Esophagus muscularis mucosa (tissue), 4 donors: ENCODE results near the gene LSM10. TPM values are rescaled to one million over a fixed set of nuclear protein-coding genes. Genes with fewer than 3 reads are reported as not detected.

Source experiments
- DNase-seq: peaks from one replicate; pipeline ENCODE4 v3.0.0-alpha.2; 2017; ENCODE audit errors: extremely low spot score
- H3K27ac ChIP-seq, 4 donors: fragments of 200-600 bp; sonication (generic); replicated peaks in 1 of 4; 1 replicate in 3 of 4; 2 replicates in 1 of 4; pipeline ENCODE4 v1.5.1; 2016 to 2019; ENCODE audit warnings: mild to moderate bottlenecking in 1 of 4
- H3K27me3 ChIP-seq, 4 donors: fragments of 200-600 bp; sonication (generic); one replicate each; pipeline versions ENCODE4 v1.5.1 to v1.6.0; 2016 to 2019
- H3K36me3 ChIP-seq, 4 donors: fragments of 200-600 bp; sonication (generic); one replicate each; pipeline ENCODE4 v1.5.1; 2016 to 2019
- H3K4me1 ChIP-seq, 4 donors: fragments of 200-600 bp; sonication (generic); one replicate each; pipeline ENCODE4 v1.5.1; 2016 to 2019
- H3K4me3 ChIP-seq, 4 donors: fragments of 200-600 bp; sonication (generic); 1 replicate in 2 of 4; 2 replicates in 2 of 4; pipeline ENCODE4 v1.5.1; 2016 to 2019; ENCODE audit warnings: mild to moderate bottlenecking in 4 of 4, moderate library complexity in 1 of 4
- H3K9me3 ChIP-seq, 4 donors: fragments of 200-600 bp; sonication (generic); 1 replicate in 3 of 4; 2 replicates in 1 of 4; pipeline ENCODE4 v1.5.1; 2016 to 2019
- CTCF ChIP-seq, 3 experiments: fragments of 200-600 bp in 2 of 3; fragments of 450-650 bp in 1 of 3; sonication (generic) in 2 of 3; IDR thresholded peaks; one replicate each; pipeline ENCODE4 v1.5.1; 2017 to 2019; ENCODE audit warnings: antibody characterized with exemption in 3 of 3, mild to moderate bottlenecking in 2 of 3, moderate library complexity in 1 of 3
- EP300 ChIP-seq: sonication (generic); formaldehyde crosslinking; IDR thresholded peaks from one replicate; pipeline ENCODE4 v1.6.1; 2017; ENCODE audit warnings: antibody characterized with exemption
- POLR2A ChIP-seq: fragments of 450-650 bp; IDR thresholded peaks from one replicate; pipeline ENCODE4 v1.6.1; 2017; ENCODE audit warnings: antibody characterized with exemption, moderate library complexity, mild to moderate bottlenecking, low read depth
- POLR2AphosphoS5 ChIP-seq, 2 donors: sonication (generic); formaldehyde crosslinking; IDR thresholded peaks; one replicate each; pipeline ENCODE4 v1.6.1; 2017; ENCODE audit warnings: antibody characterized with exemption in 2 of 2
- WGBS: methylation state at CpG from one replicate; pipeline ENCODE4 v1.1.5; 2018; 5-methylcytosine and 5-hydroxymethylcytosine counted together
- intact Hi-C: fragments of 100-400 bp; cut with DNase I; formaldehyde crosslinking; loops from one replicate; pipeline ENCODE4 v1.15.1; 2023
- total RNA-seq, 4 donors: library from RNA; depleted of rRNA; stranded (reverse); fragments of >200 nt; gene quantifications; one replicate each; pipeline versions ENCODE4 v1.1.0 to v1.2.1, GENCODE V29; 2016

Gene LSM10
- total RNA-seq, 4 donors from 2014 or later: 42.2 to 64.5 (median 59.5) TPM

- Histone ChIP-seq H3K4me3 (no peak overlapping the region), H3K27ac (peak overlapping the region in 3 of 4 donors; percentile 29 to 99 (median 93)), H3K9me3 (no peaks in the 10 kb centered on the region), H3K4me1 (peaks cover 53 to 81% (median 69%) of the 10 kb centered on the region in 4 donors), H3K27me3 (no peaks in the 10 kb centered on the region), H3K36me3 (peaks cover 0 to 4% (median 0%) of the 10 kb centered on the region in 4 donors)
- intact Hi-C loops: loop anchor here (10.0 kb wide), 1 partner anchor 228 kb away; the partner anchor contains the start of gene MAP7D1
- DNase-seq: no peak
- TF ChIP-seq POLR2AphosphoS5 (IDR thresholded peaks at IDR 0.05): no peak
- TF ChIP-seq CTCF (IDR thresholded peaks at IDR 0.05): no peak
- no peak for TF ChIP-seq EP300
- no peak for TF ChIP-seq POLR2A
- 91% methylated on average over 4 of the region's 4 CpGs for WGBS
Measured at GRCh38 chr1:36383240-36383639, 14.5 kb downstream of the LSM10 start.

GRCh38 chr1:36382669-36383068, 15.0 kb downstream of the LSM10 start:
- Histone ChIP-seq H3K4me3 (no peak overlapping the region), H3K4me1 (peaks cover 51 to 81% (median 67%) of the 10 kb centered on the region in 4 donors), H3K27me3 (no peaks in the 10 kb centered on the region), H3K9me3 (no peaks in the 10 kb centered on the region), H3K36me3 (peaks cover 0 to 10% (median 0%) of the 10 kb centered on the region in 4 donors), H3K27ac (peak overlapping the region; percentile 23 to 99 (median 61))
- TF ChIP-seq POLR2AphosphoS5 (IDR thresholded peaks at IDR 0.05): no peak
- no peak for TF ChIP-seq POLR2A
- no peak for TF ChIP-seq CTCF (IDR thresholded peaks at IDR 0.05)
- no peak for TF ChIP-seq EP300
- no peak for DNase-seq
- WGBS: 92% methylated on average over 4 of the region's 4 CpGs
- intact Hi-C loops: loop anchor here (10.0 kb wide), 1 partner anchor 228 kb away; the partner anchor contains the start of gene MAP7D1

- intact Hi-C loops: loop anchor here (10.0 kb wide), 1 partner anchor 227 kb away; the partner anchor contains the start of gene MAP7D1
- DNase-seq: no peak
- Histone ChIP-seq H3K4me3 (no peak overlapping the region), H3K36me3 (peaks cover 0 to 11% (median 0%) of the 10 kb centered on the region in 4 donors), H3K27me3 (no peaks in the 10 kb centered on the region), H3K4me1 (peaks cover 48 to 76% (median 65%) of the 10 kb centered on the region in 4 donors), H3K9me3 (no peaks in the 10 kb centered on the region), H3K27ac (peak overlapping the region; percentile 23 to 99 (median 61))
- TF ChIP-seq EP300 (no peak), POLR2AphosphoS5 (IDR thresholded peaks at IDR 0.05) (no peak), POLR2A (no peak), CTCF (IDR thresholded peaks at IDR 0.05) (no peak)
- WGBS: 72% methylated on average over 9 of the region's 9 CpGs
Measured at GRCh38 chr1:36382231-36382630, 15.5 kb downstream of the LSM10 start.

GRCh38 chr1:36381405-36381804, 16.3 kb downstream of the LSM10 start:
- Histone ChIP-seq H3K9me3 (no peaks in the 10 kb centered on the region), H3K36me3 (peaks cover 0 to 11% (median 0%) of the 10 kb centered on the region in 4 donors), H3K27ac (peak overlapping the region in 2 of 4 donors; percentile 93 to 99), H3K4me1 (peaks cover 46 to 73% (median 61%) of the 10 kb centered on the region in 4 donors), H3K4me3 (no peak overlapping the region), H3K27me3 (no peaks in the 10 kb centered on the region)
- DNase-seq: no peak
- no peak for TF ChIP-seq POLR2A
- TF ChIP-seq EP300: no peak
- no peak for TF ChIP-seq CTCF (IDR thresholded peaks at IDR 0.05)
- TF ChIP-seq POLR2AphosphoS5 (IDR thresholded peaks at IDR 0.05): no peak
- intact Hi-C loops: loop anchor here (10.0 kb wide), 1 partner anchor 227 kb away; the partner anchor contains the start of gene MAP7D1
- 87% methylated on average over 5 of the region's 5 CpGs for WGBS

GRCh38 chr1:36380782-36381181, 16.9 kb downstream of the LSM10 start:
- 86% methylated on average over 3 of the region's 3 CpGs for WGBS
- TF ChIP-seq CTCF (IDR thresholded peaks at IDR 0.05) (no peak), POLR2A (no peak), POLR2AphosphoS5 (IDR thresholded peaks at IDR 0.05) (no peak), EP300 (no peak)
- peaks cover 52 to 79% (median 66%) of the 10 kb centered on the region in 4 donors for H3K4me1 ChIP-seq
- intact Hi-C loops: loop anchor here (10.0 kb wide), 1 partner anchor 226 kb away; the partner anchor contains the start of gene MAP7D1
- no peak overlapping the region for H3K4me3 ChIP-seq
- no peaks in the 10 kb centered on the region for H3K9me3 ChIP-seq
- DNase-seq: no peak
- H3K36me3 ChIP-seq: peaks cover 0 to 11% (median 0%) of the 10 kb centered on the region in 4 donors
- H3K27ac ChIP-seq: peak overlapping the region in 3 of 4 donors; percentile 9 to 48 (median 29)
- H3K27me3 ChIP-seq: no peaks in the 10 kb centered on the region
